ENCODE data around the gene MIAT.
A peak's percentile ranks its signal among the peaks of the same experiment; 100 is the strongest.
"Not testable (repeated sequence)": the region's sequence is repeated elsewhere in the genome, so short reads cannot be mapped to it uniquely, and the experiment has no call there.

MIAT gene

DNA sequence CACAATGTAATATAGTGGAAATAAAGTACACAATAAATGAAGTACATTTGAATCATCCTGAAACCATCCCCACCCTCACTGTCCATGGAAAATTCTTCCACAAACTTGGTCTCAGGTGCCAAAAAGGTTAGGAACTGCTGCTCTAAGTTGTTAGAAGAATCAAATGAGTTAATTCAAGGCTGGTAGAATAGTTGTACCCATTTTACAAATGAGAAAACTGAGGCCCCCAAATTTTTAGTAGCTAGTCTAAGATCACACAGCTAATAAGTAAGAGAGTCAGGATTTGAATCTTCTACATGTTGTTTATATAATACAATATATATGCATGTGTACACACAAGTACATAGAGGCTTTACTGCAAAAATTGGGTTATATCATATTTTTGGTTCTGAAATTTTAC, 43.1 kb downstream of the MIAT start:
- no peak for DNase-seq (ENCODE audit: low read depth)

DNA sequence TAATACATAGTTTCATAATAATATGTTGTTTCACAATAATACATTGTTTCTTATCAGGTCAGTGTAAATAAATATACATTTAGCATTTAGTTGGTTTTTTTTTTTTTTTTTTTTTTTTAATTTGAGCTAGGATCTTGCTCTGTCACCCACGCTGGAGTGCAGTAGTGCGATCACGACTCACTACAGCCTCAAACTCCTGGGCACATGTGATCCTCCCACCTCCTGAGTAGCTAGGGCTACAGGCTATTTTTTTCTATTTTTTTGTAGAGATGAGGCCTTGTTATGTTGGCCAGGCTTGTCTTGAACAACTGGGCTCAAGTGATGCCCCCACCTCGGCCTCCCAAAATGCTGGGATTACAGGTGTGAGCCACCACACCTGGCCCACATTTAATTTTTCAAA, 43.5 kb downstream of the MIAT start:
- no peak for DNase-seq (ENCODE audit: low read depth)

DNA sequence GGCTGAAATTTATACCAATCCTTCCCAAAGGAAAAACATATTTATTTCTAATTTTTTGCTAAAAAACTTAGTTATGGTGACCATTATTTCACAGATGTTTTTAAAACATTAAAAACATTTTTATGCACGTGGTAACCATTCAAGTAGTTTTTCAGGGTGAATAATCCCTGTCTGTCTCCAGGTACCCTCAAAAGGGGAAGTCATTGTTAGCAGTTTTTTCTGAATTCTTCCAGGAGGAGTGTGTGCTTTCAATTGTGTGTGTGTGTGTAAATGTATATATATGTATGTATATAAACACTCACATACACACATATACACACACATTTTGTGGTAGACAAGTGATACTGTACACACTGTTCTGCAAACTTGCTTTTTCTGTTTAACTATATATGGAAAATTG, 43.9 kb downstream of the MIAT start:
- DNase-seq (ENCODE audit: low read depth), result no peak

DNA sequence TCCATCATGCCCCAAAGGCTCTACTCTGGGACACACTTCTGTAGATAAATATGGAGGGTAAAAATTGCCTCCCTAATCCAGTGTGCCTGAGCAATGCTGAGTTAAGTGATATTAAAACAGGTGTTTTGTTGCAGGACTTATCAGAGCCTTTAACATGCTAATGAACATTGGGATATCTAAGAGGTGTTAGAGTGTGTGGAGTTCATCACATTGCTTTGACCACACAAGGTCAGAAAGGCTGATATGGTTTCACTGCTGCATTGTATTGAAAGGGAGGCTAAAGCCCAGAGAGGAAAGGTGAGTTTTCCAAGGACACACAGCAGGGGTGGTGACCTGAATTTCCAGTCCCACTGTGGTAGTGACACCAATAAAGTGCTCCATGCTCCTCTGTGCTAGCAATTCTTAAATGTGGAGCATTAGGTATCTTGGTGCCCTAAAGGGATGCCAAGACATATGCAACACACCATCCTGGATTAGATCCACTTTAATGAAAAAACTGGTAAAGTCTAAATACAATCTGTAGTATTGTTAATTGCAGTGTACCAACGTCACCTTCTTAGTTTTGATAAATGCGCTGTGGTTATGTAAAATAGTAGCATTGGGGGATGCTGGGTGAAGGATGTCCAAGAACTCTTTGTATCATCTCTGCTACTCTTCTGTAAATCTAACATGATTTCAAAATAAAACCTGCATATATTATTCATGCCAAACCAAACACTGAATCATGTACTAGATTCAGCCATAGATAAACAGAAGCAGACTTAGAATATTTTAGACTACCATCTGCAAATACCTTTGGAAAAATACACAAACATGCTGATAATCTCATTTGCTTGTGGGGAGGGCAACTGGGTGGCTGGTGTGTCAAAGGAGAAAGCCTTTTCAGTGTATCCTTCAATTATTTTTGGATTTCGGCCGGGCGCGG, 45.8 kb downstream of the MIAT start:
- DNase-seq (ENCODE audit: low read depth), result no peak

DNA sequence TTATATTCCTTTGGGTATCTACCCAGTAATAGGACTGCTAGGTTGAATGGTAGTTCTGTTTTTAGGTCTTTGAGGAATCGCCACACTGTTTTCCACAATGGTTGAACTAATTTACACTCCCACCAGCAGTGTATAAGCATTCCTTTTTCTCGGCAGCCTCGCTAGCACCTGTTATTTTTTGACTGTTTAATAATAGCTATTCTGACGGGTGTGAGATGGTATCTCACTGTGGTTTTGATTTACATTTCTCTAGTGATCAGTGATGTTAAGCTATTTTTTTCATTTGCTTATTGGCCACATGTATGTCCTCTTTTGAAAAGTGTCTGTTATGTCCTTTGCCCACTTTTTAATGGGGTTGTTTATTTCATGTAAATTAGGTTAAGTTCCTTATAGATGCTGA, 48.0 kb downstream of the MIAT start:
- not testable (repeated sequence) for DNase-seq (ENCODE audit: low read depth)

DNA sequence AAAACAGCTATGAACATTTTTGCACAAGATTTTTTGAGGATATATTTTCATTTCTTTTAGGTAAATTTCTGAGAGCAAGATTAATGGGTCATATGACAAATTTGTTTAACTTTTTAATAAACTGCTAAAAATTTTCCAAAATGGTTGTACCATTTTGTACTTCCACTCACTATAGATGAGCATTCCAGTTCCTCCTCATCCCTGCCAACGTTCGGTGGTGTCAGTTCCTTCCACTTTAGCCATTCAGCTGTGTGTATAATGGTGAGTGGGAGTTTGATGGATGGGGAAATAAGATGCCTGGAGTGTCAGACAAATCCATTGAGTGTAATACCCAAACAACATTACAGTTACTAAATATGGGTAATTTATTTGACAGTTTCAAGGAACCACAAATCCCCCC, 49.7 kb downstream of the MIAT start:
- DNase-seq (ENCODE audit: low read depth), result no peak

DNA sequence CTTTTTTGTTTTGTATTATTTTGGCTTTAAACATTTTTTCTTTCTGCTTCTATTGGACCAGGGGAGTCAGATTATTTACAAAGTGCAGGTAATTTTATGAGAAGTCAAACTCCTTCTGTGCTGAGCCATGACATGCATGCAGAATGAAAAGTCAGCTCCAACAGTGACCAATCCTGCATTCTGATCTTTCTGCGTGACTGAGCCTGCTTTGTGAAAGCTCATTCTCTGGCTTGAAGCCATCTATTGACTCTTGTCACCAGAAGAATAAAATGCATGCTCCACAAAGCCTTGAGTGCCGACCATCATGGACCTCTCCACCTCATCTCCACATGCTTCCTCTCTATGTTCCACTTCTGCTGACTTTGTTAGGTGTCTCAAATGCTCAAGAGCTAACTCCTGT, 50.2 kb downstream of the MIAT start:
- no peak for DNase-seq (ENCODE audit: low read depth)

DNA sequence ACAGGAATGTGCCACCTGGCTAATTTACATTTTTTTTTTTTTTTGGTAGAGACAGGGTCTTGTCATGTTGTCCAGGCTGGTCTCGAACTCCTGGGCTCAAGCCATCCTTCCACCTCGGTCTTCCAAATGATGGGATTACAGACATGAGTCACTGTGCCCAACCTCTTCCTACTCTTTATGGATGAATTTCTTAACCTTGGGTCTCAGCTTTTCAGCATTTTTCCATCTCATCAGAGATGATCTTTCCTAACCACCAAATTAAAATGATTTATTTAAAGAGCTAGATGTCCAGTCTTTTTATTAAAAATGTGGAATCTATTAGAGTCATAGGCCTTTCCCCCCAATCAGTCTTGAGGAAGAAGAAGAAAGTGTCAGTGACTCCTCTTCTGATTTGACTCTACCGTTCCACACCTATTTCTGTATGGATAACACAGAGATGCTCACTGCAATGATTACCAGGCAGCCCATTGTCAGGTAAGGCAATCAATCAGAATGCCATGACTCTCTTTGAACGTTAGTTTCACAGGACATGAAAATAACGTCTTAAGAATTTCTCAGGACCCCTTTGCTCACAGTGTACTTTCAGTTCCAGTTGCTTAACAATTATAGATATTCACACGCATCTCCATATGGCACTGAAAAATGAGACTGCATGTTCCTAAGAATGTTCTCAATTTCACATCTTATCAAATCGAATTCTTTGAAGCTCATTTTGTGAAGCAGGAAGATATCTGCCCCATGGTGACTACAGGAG, 51.0 kb downstream of the MIAT start:
- no peak for DNase-seq (ENCODE audit: low read depth)

DNA sequence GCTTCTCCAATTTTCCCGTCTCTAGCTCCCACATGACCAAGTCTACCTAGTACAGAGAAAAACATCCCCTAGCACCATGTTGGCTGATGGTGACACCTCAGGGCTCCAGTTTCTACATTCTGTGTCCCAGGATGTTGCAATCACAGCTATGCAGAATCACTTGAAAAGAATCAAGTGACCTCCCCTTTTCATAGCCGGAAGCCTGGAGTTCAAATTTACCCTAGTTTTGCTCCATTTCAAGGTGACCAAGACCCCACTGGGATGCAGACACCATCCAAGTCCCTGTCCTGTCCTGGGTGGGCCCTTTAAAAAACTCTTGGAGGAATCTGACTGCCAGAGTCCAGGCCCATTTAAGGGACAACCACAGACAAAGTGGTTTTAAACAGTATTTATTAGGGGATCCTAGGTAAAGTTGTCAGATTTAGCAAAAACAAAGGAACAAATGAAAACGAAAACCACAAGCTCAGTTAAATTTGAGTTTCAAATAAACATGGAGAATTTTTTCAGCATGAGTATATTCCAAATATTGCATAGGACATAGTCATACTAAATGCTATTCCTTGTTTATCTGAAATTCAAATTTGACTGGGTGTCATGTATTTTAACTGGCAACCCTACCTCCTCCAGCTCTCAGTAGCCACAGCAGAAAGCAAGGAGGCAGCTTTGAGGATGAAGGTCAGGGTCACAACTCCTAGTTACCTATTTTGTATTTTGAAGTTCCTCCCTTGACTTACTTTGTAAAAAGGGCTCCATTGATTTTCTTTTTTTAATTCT, 52.4 kb downstream of the MIAT start:
- peak; percentile 27 for DNase-seq (ENCODE audit: low read depth)

DNA sequence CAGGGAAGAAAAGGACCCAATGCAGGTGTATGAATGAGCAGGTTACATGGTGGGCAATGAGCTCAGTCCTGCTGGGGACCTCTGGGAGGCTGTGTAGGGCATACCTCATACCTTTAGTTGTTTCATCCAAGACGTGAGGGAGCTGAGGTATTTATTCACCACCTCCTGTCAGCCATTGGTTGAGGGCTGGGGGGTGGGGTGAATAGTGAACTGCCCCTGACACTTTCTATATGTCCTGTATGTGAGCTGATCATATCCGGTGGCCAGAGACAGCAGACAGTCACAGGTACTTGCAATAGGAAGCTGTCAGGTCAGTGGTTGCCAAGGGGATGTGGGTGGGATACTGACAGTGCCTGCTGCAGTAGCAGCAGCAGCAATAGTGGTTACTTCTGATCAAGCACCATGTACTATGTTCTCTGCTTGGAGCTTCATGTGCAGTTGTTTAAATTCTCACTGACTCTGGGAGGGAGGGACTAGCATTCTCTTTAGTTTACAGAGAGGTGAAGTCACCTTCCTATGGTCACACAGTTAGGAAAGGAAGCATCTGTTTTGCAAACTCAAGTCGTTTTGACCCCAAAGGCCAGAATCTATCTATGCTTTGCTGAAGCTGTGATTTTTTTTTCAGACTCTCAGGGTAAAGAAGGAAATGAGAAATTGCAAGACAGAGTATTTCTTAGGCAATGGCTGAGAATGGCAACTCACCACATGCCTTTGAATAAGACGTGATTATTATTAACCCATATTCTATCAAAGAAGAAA, 54.0 kb downstream of the MIAT start:
- DNase-seq (ENCODE audit: low read depth), result no peak

DNA sequence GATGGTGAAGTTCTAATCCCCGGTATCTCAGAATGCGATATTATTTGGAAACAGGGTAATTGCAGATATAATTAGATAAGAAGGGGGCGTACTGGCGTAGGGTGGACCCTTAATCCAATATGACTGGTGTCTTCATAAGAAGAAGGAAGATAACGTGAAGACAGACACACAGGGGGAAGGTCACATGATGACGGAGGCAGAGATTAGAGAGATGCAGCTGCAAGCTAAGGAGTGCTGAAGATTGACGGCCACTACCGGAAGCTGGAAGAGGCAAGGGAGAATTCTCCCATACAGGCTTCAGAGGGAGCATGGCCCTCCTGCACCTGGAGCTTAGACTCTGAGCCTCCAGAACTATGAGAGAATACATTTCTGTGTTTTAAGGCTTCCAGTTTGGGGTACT, 54.8 kb downstream of the MIAT start:
- DNase-seq (ENCODE audit: low read depth), result no peak

DNA sequence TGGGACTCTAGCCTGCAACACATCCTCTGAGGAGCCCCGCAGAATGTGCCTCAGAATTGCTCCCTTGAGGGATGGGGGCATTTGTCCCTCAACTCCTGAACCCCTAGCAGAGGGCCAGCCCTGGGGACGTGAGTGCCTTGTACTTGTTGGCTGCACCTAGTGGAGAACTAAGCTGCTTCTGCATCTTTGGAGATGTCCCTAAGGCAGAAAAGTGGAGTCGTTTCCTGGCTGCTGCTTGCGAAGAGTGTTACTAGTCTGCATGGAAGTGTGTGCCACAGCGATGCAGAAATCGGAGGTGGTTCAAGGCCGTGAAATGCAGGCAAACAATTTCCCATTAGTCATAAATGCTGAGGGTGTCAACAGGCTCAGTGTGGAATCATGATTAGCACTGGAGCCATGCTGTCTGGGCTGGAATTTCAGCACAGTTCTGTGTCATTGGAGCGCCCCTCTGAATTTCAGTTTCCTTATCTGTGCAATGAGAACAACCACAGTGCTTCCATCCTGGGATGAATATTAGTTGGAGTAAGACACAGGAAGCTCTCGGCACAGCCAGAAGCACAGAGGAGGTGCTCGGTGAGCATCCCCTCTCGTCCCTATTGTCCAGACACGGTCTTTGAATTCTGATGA, 56.5 kb downstream of the MIAT start:
- DNase-seq (ENCODE audit: low read depth), result no peak

DNA sequence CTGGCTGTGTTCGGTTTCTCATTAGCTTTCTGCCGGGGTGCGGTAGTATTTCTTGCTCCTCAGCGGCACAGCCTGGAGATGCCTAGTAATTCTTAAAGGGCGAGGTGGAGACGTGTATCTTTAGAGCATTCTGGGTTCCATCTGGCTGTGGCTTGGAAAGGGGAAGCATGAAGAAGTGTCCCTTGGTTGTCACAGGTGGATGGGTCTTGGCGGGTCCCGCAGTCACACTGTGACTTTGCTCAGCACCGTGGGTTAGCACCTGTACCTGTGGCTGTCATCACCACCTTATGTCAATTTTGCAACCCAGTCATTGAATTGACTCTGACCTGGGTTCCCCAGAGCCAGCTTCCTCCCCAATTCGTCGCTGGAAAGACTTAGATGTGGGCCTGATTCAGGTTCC, 57.6 kb downstream of the MIAT start:
- no peak for DNase-seq (ENCODE audit: low read depth)

DNA sequence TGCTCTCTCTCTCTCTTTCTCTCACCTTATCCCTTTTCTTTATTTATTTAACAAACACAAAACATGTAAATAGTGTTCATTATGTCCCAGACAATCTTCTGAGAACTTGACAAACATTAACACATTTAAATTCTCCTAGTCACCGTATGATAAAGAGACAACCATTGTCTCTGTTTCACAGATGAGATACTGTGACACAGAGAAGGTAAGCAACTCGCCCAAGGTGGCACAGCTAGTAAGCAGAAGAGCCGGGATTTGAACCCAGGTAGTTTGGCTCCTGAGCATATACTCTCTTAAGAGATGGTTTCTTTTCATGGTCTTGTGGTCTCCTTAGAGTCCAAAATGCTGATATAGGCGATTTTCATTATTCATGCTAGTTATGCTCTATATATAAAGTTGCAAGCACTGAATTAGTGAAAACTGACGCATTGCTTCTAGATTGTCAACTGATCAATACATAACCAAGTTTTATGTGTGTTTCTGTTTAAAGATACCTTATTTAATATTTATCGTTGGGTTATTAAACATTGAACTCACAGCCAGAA, 58.1 kb downstream of the MIAT start:
- DNase-seq (ENCODE audit: low read depth), result no peak

DNA sequence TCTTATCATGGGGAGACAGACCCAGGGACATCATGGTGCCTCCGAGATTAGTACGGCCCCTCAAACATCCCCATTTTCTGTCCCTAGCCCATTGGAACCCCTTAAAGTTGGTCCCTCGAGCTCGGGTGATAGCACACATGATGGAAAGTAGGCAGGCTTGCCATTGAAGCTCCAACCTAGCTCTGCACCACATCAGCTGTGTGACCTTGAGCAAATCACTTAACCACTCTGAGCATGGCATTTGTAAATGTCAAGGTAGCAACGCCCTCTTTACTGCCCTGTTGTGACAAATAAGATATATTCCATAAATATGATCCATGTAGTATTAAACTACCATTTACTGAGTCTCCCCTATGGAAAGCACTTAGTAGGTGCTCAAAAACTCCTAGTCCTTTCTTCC, 61.1 kb downstream of the MIAT start:
- DNase-seq (ENCODE audit: low read depth), result no peak

DNA sequence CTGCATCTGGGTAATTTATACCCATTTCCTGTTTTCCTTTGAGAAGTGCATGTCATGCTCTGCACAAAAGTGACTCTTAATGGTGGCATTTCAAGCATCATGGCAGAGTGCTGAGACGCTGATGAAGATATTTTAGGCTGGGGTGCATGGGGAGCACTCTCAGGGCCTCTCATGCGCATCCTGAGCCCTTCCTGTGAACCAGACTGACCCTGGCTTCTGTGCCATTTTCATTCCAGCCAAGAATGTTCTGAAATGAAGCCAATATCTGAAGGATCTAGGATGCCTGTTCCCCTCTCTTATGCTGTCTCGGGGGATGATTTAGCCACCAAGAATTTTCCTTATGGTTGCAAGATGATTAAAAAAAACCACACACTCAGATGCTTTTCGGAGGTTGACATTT, 61.5 kb downstream of the MIAT start:
- peak; percentile 93 for DNase-seq (ENCODE audit: low read depth)

DNA sequence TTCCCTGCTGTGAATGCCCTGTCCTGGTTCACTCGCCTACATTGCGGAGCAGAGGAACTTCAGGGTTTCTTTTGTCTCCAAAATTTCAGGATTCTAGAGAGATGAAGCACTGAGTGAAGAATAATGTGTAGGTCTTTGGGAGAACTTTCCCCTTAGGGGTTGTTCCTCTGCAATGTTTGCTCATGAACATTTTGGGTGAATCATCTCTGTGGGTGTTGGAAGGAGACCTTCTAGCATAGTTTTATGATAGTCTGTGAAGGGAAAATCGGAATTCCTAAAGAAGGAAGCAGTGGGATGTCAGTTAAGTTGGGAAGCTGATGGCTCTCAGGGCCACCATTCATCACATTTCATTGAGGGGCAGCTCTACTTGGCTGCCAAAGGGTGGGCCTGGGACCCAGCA, 64.8 kb downstream of the MIAT start:
- no peak for DNase-seq (ENCODE audit: low read depth)

DNA sequence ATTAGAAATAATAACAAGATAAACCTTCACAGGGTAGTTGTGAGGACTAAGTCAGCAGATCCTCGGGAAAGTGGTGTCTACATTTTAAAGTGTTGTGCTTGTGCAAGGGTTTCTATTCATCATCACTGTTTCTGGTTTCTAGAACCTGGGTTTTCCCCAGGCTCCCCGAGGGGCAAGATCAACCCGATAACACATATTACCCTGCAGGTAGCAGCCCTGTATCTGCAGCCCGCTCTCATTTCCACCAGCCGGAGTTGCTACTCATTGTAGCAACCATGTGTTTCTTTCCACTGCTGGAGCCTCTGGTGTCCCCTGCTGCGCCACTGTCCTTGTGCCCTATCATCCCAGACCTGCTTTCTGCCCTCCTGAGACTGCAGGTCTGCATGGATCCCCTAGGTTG, 67.0 kb downstream of the MIAT start:
- no peak for DNase-seq (ENCODE audit: low read depth)

DNA sequence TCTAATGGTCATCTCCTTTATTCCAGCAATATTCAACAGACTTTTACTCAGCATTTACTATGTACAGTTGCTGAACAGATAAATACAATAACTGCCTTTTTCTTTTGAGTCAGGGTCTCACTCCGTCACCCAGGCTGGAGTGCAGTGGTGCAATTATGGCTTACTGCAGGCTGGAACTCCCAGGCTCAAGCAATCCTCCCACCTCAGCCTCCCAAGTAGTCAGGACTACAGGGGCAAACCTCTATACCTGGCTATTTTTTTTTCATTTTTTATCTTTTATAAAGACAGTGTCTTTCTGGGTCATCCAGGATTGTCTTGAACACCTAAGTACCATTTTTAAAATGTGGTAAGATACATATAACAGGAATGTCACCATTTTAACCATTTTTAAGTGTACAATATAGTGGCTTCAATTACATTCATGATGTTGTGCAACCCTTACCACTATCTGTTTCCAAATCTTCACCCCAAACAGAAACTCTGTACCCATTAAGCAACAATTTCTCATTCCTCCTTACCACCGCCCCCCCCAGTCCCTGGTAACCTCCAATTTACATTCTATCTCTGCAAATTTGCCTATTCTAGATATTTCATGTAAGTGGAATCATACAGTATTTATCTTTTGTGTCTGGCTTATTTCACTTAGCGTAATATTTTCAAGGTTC, 67.8 kb downstream of the MIAT start:
- no peak for DNase-seq (ENCODE audit: low read depth)
